ENCODE measurements around the gene HSBP1. TPM values are rescaled to one million over a fixed set of nuclear protein-coding genes. Genes with fewer than 3 reads are reported as not detected.

Gene HSBP1
- total RNA-seq, 1 experiment from 2014 or later = 163 TPM

GRCh38 chr16:83808573-83809014 lies 816 bp downstream of the HSBP1 start:
- Histone ChIP-seq H3K9me3 (ENCODE audit: low read depth, low read length, poor library complexity, severe bottlenecking) (no peaks in the 10 kb centered on the region), H3K27me3 (replicated peaks; ENCODE audit: insufficient read depth, low read depth, low read length, poor library complexity) (no peaks in the 10 kb centered on the region), H3K4me1 (ENCODE audit: insufficient read depth, low read length, poor library complexity, severe bottlenecking) (peaks cover 9% of the 10 kb centered on the region), H3K4me3 (ENCODE audit: low read depth, low read length, poor library complexity, severe bottlenecking) (peak overlapping the region; percentile 90), H3K36me3 (ENCODE audit: insufficient read depth, low read length, poor library complexity, severe bottlenecking) (peaks cover 18% of the 10 kb centered on the region), H3K27ac (ENCODE audit: low read depth, low read length, poor library complexity, severe bottlenecking) (peak overlapping the region; percentile 78)
- POLR2A ChIA-PET (ENCODE audit: low non-redundant PET) = no interaction called here
- no TSS peak for BruUV-seq (replicated peaks)
- DNase-seq (ENCODE audit: low spot score) = no peak
- intact Hi-C loops (cut with micrococcal nuclease; ENCODE audit: unreplicated experiment) = no loop called here
- CTCF ChIA-PET = no interaction called here
- TF ChIP-seq EZH2 (IDR thresholded peaks at IDR 0.05; ENCODE audit: borderline replicate concordance, low read depth, low read length, poor library complexity, severe bottlenecking) = no peak
- TF ChIP-seq CTCF (conservative IDR thresholded peaks at IDR 0.05; ENCODE audit: low read depth, low read length) = no peak

- TF ChIP-seq CTCF (conservative IDR thresholded peaks at IDR 0.05; ENCODE audit: low read depth, low read length) (no peak), EZH2 (IDR thresholded peaks at IDR 0.05; ENCODE audit: borderline replicate concordance, low read depth, low read length, poor library complexity, severe bottlenecking) (no peak)
- ChIA-PET POLR2A (ENCODE audit: low non-redundant PET) (no interaction called here), CTCF (no interaction called here)
- no peak for DNase-seq (ENCODE audit: low spot score)
- Histone ChIP-seq H3K9me3 (ENCODE audit: low read depth, low read length, poor library complexity, severe bottlenecking) (no peaks in the 10 kb centered on the region), H3K4me3 (ENCODE audit: low read depth, low read length, poor library complexity, severe bottlenecking) (peak overlapping the region; percentile 90), H3K27ac (ENCODE audit: low read depth, low read length, poor library complexity, severe bottlenecking) (peak overlapping the region; percentile 78), H3K4me1 (ENCODE audit: insufficient read depth, low read length, poor library complexity, severe bottlenecking) (peaks cover 14% of the 10 kb centered on the region), H3K36me3 (ENCODE audit: insufficient read depth, low read length, poor library complexity, severe bottlenecking) (peaks cover 18% of the 10 kb centered on the region), H3K27me3 (replicated peaks; ENCODE audit: insufficient read depth, low read depth, low read length, poor library complexity) (no peaks in the 10 kb centered on the region)
- TSS peak; percentile 64 for BruUV-seq (replicated peaks)
- intact Hi-C loops (cut with micrococcal nuclease; ENCODE audit: unreplicated experiment) = no loop called here
Measured at GRCh38 chr16:83809092-83809491, 1.3 kb downstream of the HSBP1 start.

GRCh38 chr16:83810901-83811300 lies 3.1 kb downstream of the HSBP1 start:
- Histone ChIP-seq H3K9me3 (ENCODE audit: low read depth, low read length, poor library complexity, severe bottlenecking) (no peaks in the 10 kb centered on the region), H3K36me3 (ENCODE audit: insufficient read depth, low read length, poor library complexity, severe bottlenecking) (peaks cover 18% of the 10 kb centered on the region), H3K27ac (ENCODE audit: low read depth, low read length, poor library complexity, severe bottlenecking) (no peak overlapping the region), H3K27me3 (replicated peaks; ENCODE audit: insufficient read depth, low read depth, low read length, poor library complexity) (no peaks in the 10 kb centered on the region), H3K4me1 (ENCODE audit: insufficient read depth, low read length, poor library complexity, severe bottlenecking) (peaks cover 17% of the 10 kb centered on the region), H3K4me3 (ENCODE audit: low read depth, low read length, poor library complexity, severe bottlenecking) (no peak overlapping the region)
- TF ChIP-seq EZH2 (IDR thresholded peaks at IDR 0.05; ENCODE audit: borderline replicate concordance, low read depth, low read length, poor library complexity, severe bottlenecking) (no peak), CTCF (conservative IDR thresholded peaks at IDR 0.05; ENCODE audit: low read depth, low read length) (no peak)
- POLR2A ChIA-PET (ENCODE audit: low non-redundant PET) = no interaction called here
- no TSS peak for BruUV-seq (replicated peaks)
- CTCF ChIA-PET = no interaction called here
- DNase-seq (ENCODE audit: low spot score) = no peak
- intact Hi-C loops (cut with micrococcal nuclease; ENCODE audit: unreplicated experiment) = no loop called here
